ENCODE data around the gene IFT22.
A peak's percentile ranks its signal among the peaks of the same experiment; 100 is the strongest.
"Not testable (repeated sequence)": the region's sequence is repeated elsewhere in the genome, so short reads cannot be mapped to it uniquely, and the experiment has no call there.

The IFT22 gene

DNA sequence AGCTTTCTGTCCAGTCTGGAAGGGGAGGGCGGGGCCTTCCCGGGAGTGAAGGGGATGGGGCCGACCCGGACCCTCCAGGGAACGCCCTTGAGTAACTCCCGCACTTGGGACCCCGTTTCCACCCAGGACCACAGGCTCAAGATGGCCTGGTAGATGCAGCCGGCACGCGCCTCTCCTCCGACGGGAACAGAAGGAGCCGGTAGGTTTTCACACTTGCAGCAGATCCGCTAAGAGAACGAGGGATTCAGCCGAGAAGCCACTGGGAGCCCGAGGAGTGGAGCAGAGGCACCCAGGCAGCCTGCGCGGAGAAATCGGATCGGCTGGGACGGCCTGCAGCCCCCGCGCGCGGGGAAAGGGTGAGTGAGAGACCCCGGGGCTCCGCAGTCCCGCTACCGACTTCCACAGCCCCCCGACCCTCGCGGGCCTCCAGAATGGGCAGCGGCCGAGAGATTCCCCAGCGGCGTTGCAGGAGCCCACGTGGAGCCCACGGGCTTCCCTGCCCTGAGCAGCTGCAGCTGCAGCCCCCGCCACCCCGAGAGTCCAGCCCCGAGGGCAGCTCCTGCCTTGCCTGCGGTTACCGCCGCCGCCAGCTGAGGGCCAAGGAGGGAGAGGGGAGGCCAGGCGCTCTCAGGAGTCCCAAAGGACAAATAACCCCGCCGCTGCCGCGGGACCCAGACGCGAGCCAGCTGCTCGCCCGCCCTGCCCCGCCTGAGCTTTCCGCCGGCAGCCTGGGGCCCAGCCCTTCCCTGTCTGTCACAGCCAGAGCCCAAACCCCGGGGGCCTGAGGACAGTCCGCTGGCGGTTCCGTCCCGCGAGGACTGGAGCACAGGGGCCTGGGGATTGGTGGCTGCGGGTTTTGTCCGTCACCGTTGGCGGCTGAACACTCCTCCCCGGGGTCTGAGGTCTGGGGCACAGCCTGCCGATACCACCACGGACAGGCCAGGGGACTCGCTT lies 21.8 kb downstream of the IFT22 start:
- Histone ChIP-seq H3K9me3 (ENCODE audit: control insufficient read depth, insufficient read depth, low read length) (no peaks in the 10 kb centered on the region), H3K9ac (ENCODE audit: low read depth, low read length) (peak overlapping the region; percentile 93), H3K36me3 (ENCODE audit: insufficient read depth, low read length) (peaks cover 23% of the 10 kb centered on the region), H3K4me1 (ENCODE audit: insufficient read depth, low read length) (peaks cover 13% of the 10 kb centered on the region)

GRCh38 chr7:101294832-101295121 lies 26.8 kb downstream of the IFT22 start:
- Histone ChIP-seq H3K9me3 (ENCODE audit: control insufficient read depth, insufficient read depth, low read length) (no peaks in the 10 kb centered on the region), H3K9ac (ENCODE audit: low read depth, low read length) (peak overlapping the region; percentile 34; the same call in 1 of the 2 replicates), H3K36me3 (ENCODE audit: insufficient read depth, low read length) (no peaks in the 10 kb centered on the region), H3K4me1 (ENCODE audit: insufficient read depth, low read length) (peaks cover 45% of the 10 kb centered on the region)

DNA sequence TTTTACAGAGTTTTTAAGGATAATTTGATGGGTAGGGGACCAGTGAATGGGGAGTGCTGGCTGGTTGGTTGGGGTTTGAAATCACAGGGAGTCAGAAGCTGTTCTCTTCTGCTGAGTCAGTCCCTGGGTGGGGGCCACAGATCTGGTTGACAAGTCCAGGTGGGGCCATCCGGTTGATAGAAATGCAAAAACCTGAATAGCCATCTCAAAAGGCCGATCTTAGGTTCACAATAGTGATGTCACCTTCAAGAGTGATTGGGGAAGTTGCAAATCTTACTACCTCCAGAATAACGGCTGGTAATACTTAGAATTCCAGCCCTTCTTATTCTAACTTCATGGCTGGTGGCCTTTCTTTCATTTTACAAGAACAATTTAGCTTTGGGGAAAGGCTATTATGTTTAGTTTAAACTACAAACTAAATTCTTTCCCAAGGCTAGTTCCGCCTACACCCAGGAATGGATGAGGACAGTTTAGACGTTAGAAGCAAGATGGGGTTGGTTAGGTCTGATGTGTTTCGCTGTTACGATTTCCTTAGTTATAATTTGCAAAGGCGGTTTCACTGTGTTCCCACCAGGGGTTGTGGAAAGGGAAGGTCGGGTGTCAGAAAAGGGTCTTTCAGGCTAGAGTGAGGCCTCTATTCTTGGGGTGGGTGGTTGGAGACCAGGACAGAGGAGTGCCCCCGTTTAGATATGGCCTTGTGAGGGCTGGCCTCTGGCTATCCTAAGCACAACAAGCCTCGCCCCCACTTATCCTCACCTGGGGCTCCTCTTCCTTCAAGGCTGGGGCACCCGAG lies 27.4 kb downstream of the IFT22 start:
- peaks cover 45% of the 10 kb centered on the region for H3K4me1 ChIP-seq (ENCODE audit: insufficient read depth, low read length)
- H3K36me3 ChIP-seq (ENCODE audit: insufficient read depth, low read length) = no peaks in the 10 kb centered on the region
- H3K9ac ChIP-seq (ENCODE audit: low read depth, low read length) = peak overlapping the region; percentile 34; the same call in 1 of the 2 replicates
- H3K9me3 ChIP-seq (ENCODE audit: control insufficient read depth, insufficient read depth, low read length) = no peaks in the 10 kb centered on the region

DNA sequence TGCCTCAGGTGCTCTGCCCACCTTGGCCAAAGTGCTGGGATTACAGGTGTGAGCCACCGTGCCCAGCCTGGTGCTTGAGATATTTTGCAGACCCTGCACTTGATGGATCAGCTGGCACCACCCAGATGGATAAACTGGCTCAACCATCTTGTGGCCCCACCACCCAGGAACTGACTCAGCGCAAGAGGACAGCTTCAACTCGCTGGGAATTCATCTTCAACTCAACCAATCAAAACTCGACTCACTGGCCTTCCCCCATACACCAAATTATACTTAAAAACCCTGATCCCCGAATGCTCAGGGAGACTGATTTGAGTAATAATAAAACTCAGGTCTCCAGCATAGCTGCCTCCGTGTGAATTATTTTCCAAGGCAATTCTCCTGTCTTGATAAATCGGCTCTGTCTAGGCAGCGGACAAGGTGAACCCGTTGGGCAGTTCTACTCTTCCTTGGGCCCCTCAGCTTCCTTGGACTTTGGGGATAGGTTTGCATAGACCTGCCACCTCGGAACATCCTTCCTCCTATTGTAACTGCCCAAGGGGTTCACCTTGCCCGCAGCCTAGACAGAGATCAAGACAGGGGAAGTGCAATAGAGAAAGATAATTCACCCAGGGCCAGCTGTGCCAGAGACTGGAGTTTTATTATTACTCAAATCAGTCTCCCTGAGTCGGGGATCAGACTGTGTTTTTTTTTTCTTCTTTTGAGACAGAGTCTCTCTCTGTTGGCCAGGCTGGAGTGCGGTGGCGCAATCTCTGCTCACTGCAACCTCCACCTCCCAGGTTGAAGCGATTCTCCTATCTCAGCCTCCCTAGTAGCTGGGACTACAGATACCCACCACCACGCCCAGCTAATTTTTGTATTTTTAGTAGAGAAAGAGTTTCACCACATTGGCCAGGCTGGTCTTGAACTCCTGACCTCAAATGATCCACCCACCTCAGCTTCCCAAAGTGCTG lies 28.3 kb downstream of the IFT22 start:
- peaks cover 46% of the 10 kb centered on the region for H3K4me1 ChIP-seq (ENCODE audit: insufficient read depth, low read length)
- H3K9me3 ChIP-seq (ENCODE audit: control insufficient read depth, insufficient read depth, low read length); H3K36me3 ChIP-seq (ENCODE audit: insufficient read depth, low read length): not testable (repeated sequence)
- H3K9ac ChIP-seq (ENCODE audit: low read depth, low read length) = peak overlapping the region; percentile 38; the same call in 1 of the 2 replicates

DNA sequence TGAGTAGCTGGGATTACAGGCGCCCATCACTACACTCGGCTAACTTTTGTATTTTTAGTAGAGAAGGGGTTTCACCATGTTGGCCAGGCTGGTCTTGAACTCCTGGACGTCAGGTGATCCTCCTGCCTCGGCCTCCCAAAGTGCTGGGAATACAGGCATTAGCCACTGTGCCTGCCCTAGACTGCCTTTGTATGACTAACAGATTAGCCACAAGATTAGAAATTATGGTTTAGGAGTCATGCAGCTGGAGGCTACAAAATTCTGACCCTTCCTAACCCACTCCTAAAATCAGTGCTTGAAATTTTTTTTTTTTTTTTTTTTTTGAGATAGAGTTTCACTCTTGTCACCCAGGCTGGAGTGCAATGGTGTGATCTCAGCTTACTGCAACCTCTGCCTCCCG lies 29.0 kb downstream of the IFT22 start:
- H3K9me3 ChIP-seq (ENCODE audit: control insufficient read depth, insufficient read depth, low read length); H3K36me3 ChIP-seq (ENCODE audit: insufficient read depth, low read length): not testable (repeated sequence)

GRCh38 chr7:101290186-101291037 lies 31.2 kb downstream of the IFT22 start:
- not testable (repeated sequence) for H3K36me3 ChIP-seq (ENCODE audit: insufficient read depth, low read length); H3K9me3 ChIP-seq (ENCODE audit: control insufficient read depth, insufficient read depth, low read length)
- peak overlapping the region; percentile 17; the same call in 1 of the 2 replicates for H3K9ac ChIP-seq (ENCODE audit: low read depth, low read length)
- H3K4me1 ChIP-seq (ENCODE audit: insufficient read depth, low read length) = peaks cover 38% of the 10 kb centered on the region

More for the DNA sequence above, 29.0 kb downstream of the IFT22 start:
- H3K9ac ChIP-seq (ENCODE audit: low read depth, low read length) = not testable (repeated sequence)
- H3K4me1 ChIP-seq (ENCODE audit: insufficient read depth, low read length) = peaks cover 42% of the 10 kb centered on the region

GRCh38 chr7:101289687-101290086 lies 31.9 kb downstream of the IFT22 start:
- H3K9me3 ChIP-seq (ENCODE audit: control insufficient read depth, insufficient read depth, low read length); H3K36me3 ChIP-seq (ENCODE audit: insufficient read depth, low read length): not testable (repeated sequence)
- peak overlapping the region; percentile 26; the same call in 1 of the 2 replicates for H3K9ac ChIP-seq (ENCODE audit: low read depth, low read length)

DNA sequence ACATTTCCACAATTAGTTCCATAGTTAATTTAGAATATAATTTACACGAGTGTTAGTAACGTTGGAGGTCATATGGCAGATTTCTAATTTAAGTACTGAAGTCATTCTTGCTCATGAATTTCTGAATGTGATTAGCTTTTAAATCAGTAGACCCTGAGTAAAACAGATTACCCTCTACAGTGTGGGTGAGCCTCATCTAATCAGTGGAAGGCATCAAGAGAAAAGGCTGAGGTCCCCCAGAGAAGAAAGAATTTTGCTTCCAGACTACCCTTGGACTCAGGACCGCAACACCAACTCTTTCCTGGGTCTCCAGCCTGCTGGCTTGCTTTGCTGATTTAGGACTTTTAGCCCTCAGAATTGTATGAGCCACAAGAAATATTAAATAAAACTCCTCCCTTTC lies 33.2 kb downstream of the IFT22 start:
- Histone ChIP-seq H3K4me1 (ENCODE audit: insufficient read depth, low read length) (peaks cover 28% of the 10 kb centered on the region), H3K9ac (ENCODE audit: low read depth, low read length) (no peak overlapping the region), H3K36me3 (ENCODE audit: insufficient read depth, low read length) (peaks cover 5% of the 10 kb centered on the region; the same call in 1 of the 2 replicates), H3K9me3 (ENCODE audit: control insufficient read depth, insufficient read depth, low read length) (no peaks in the 10 kb centered on the region)

More at GRCh38 chr7:101289687-101290086, 31.9 kb downstream of the IFT22 start:
- H3K4me1 ChIP-seq (ENCODE audit: insufficient read depth, low read length) = peaks cover 34% of the 10 kb centered on the region

- H3K9me3 ChIP-seq (ENCODE audit: control insufficient read depth, insufficient read depth, low read length) = no peaks in the 10 kb centered on the region
- peaks cover 5% of the 10 kb centered on the region; the same call in 1 of the 2 replicates for H3K36me3 ChIP-seq (ENCODE audit: insufficient read depth, low read length)
- H3K9ac ChIP-seq (ENCODE audit: low read depth, low read length) = no peak overlapping the region
- peaks cover 18% of the 10 kb centered on the region; the same call in 1 of the 2 replicates for H3K4me1 ChIP-seq (ENCODE audit: insufficient read depth, low read length)
Observed at GRCh38 chr7:101287032-101287431, 34.6 kb downstream of the IFT22 start.

DNA sequence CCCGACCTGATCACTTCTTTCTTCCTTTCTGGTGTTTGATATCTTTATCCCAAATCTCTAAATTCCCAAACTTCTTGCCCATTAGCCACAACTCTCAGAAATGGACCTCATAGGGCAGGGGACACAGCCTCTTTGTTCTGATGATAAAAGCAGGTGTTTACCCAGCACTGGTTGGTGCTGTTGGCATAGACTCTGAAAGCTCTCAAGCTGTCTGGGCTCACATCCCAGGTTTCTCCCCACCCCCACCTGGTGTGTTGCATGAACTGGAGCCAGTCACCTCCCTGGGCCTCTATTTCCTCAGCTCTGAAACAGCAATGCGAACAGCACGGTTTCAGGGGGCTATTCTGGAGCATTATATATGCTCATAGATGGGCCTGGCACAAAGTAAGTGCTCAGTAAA lies 35.7 kb downstream of the IFT22 start:
- not testable (repeated sequence) for H3K9me3 ChIP-seq (ENCODE audit: control insufficient read depth, insufficient read depth, low read length); H3K36me3 ChIP-seq (ENCODE audit: insufficient read depth, low read length); H3K9ac ChIP-seq (ENCODE audit: low read depth, low read length)
- H3K4me1 ChIP-seq (ENCODE audit: insufficient read depth, low read length) = peaks cover 15% of the 10 kb centered on the region; the same call in 1 of the 2 replicates

GRCh38 chr7:101285171-101285570 lies 36.4 kb downstream of the IFT22 start:
- H3K4me1 ChIP-seq (ENCODE audit: insufficient read depth, low read length) = peaks cover 10% of the 10 kb centered on the region; the same call in 1 of the 2 replicates
- peaks cover 5% of the 10 kb centered on the region; the same call in 1 of the 2 replicates for H3K36me3 ChIP-seq (ENCODE audit: insufficient read depth, low read length)
- H3K9ac ChIP-seq (ENCODE audit: low read depth, low read length) = no peak overlapping the region
- no peaks in the 10 kb centered on the region for H3K9me3 ChIP-seq (ENCODE audit: control insufficient read depth, insufficient read depth, low read length)

DNA sequence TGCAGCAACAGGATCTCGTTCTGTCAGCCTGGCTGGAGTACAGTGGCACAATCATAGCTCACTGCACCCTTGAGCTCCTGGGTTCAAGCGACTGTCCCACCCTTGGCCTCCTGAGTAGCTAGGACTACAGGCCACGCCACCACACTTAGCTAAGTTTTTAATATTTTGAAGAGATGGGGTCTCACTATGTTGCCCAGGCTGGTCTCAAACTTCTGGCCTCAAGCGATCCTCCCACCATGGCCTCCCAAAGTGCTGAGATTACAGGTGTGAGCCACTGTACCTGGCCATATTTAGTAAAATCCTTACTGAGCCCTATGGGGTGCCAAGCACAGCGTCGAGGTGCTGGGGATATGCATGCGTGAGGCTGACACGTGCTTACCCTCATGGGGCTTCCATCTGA lies 40.7 kb downstream of the IFT22 start:
- H3K9ac ChIP-seq (ENCODE audit: low read depth, low read length); H3K4me1 ChIP-seq (ENCODE audit: insufficient read depth, low read length); H3K9me3 ChIP-seq (ENCODE audit: control insufficient read depth, insufficient read depth, low read length); H3K36me3 ChIP-seq (ENCODE audit: insufficient read depth, low read length): not testable (repeated sequence)
